Activated CD8-positive, alpha-beta memory T cell treated with anti-CD3 and anti-CD28 coated beads for 1 hour (primary cell): Measurements from ENCODE around the gene TUBE1.
"Not testable (repeated sequence)": the region's sequence is repeated elsewhere in the genome, so short reads cannot be mapped to it uniquely, and the experiment has no call there.

Source experiments
- DNase-seq, 2 donors: peaks; one replicate each; pipeline ENCODE4 v3.0.0-alpha.2; 2020; ENCODE audit warnings: low read depth in 1 of 2; ENCODE audit errors: extremely low read depth in 1 of 2

Gene TUBE1

GRCh38 chr6:112065426-112065986 lies 21.8 kb downstream of the TUBE1 start:
- no peak for DNase-seq

GRCh38 chr6:112062966-112063365 lies 24.3 kb downstream of the TUBE1 start:
- no peak for DNase-seq

GRCh38 chr6:112061605-112062004 lies 25.7 kb downstream of the TUBE1 start:
- DNase-seq: no peak

GRCh38 chr6:112058243-112059032 lies 28.8 kb downstream of the TUBE1 start:
- DNase-seq: no peak

- no peak for DNase-seq
These were observed 32.6 kb downstream of the TUBE1 start for GRCh38 chr6:112054555-112055190.

GRCh38 chr6:112054001-112054400 lies 33.3 kb downstream of the TUBE1 start, which contains the start of gene CCN6:
CCN6 (plus strand) TSS chr6:112054104; CDS start chr6:112054358, 254 bp downstream.
- no peak for DNase-seq

- not testable (repeated sequence) for DNase-seq
These were observed 36.0 kb downstream of the TUBE1 start for GRCh38 chr6:112051251-112051740.

GRCh38 chr6:112050429-112050828 lies 36.9 kb downstream of the TUBE1 start:
- DNase-seq: no peak

GRCh38 chr6:112049996-112050395 lies 37.3 kb downstream of the TUBE1 start:
- DNase-seq: no peak

GRCh38 chr6:112049026-112049799 lies 38.1 kb downstream of the TUBE1 start:
- DNase-seq: no peak

GRCh38 chr6:112047523-112047922 lies 39.8 kb downstream of the TUBE1 start:
- not testable (repeated sequence) for DNase-seq

- no peak for DNase-seq
These were observed 42.4 kb downstream of the TUBE1 start for GRCh38 chr6:112044856-112045255.

- no peak for DNase-seq
These were observed 43.1 kb downstream of the TUBE1 start for GRCh38 chr6:112044196-112044595.

GRCh38 chr6:112043032-112044007 lies 44.0 kb downstream of the TUBE1 start:
- peak; percentile 87 for DNase-seq

GRCh38 chr6:112041535-112041934 lies 45.7 kb downstream of the TUBE1 start:
- DNase-seq: no peak

GRCh38 chr6:112040956-112041355 lies 46.3 kb downstream of the TUBE1 start:
- no peak for DNase-seq

- no peak for DNase-seq
These were observed 47.9 kb downstream of the TUBE1 start for GRCh38 chr6:112039431-112039770.

- DNase-seq: no peak
These were observed 48.4 kb downstream of the TUBE1 start for GRCh38 chr6:112038756-112039430.

- no peak for DNase-seq
These were observed 49.0 kb downstream of the TUBE1 start for GRCh38 chr6:112038268-112038667.
